Measurements from ENCODE around the gene DOK3.
A peak's percentile ranks its signal among the peaks of the same experiment; 100 is the strongest.

DNA sequence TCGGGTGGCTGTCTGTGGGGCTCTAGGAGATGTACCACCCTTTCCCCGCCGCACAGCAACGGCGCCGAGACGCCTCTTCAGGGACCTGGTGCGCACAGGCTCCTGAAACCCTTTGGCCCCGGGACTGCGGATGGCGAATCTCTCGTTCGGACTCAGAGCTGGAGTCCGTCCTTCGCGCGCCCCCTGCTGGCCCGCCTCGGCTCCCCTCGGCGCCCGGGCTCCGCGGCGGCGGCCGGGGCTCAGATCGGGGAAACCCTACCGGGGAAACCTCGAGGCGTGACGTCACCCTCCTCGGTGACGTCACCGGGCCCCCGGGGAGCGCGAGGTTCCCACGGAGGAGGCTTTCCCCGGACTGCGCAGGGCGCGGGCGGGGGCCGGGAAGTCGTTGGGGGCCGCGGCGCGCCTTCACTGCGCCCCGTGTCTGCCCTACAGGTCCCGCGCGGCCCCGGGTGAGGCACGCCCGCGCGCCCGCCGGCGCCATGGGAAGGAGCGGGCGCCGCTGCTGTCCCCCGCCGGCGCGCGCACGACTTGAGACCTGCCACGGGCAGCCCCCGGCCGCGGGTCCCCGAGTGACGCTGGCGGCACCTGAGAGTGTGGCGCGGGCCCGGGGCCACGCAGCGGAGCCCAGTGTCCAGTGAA is 55.1 kb downstream of the DOK3 start:
- TF ChIP-seq, protein P1, sequence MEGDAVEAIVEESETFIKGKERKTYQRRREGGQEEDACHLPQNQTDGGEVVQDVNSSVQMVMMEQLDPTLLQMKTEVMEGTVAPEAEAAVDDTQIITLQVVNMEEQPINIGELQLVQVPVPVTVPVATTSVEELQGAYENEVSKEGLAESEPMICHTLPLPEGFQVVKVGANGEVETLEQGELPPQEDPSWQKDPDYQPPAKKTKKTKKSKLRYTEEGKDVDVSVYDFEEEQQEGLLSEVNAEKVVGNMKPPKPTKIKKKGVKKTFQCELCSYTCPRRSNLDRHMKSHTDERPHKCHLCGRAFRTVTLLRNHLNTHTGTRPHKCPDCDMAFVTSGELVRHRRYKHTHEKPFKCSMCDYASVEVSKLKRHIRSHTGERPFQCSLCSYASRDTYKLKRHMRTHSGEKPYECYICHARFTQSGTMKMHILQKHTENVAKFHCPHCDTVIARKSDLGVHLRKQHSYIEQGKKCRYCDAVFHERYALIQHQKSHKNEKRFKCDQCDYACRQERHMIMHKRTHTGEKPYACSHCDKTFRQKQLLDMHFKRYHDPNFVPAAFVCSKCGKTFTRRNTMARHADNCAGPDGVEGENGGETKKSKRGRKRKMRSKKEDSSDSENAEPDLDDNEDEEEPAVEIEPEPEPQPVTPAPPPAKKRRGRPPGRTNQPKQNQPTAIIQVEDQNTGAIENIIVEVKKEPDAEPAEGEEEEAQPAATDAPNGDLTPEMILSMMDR (IDR thresholded peaks at IDR 0.05): peak; percentile 92 to 99 (median 94)
- no peak for TF ChIP-seq POLR2A (IDR thresholded peaks at IDR 0.05)
